HG03571 (cell line): Measurements from ENCODE around the gene CD24.
"Not testable (repeated sequence)": the region's sequence is repeated elsewhere in the genome, so short reads cannot be mapped to it uniquely, and the experiment has no call there.

Source experiments
- ATAC-seq: cut with Tn5 transposase; IDR thresholded peaks from one replicate; pipeline ENCODE4 v1.9.1; 2021; ENCODE audit not compliant: unreplicated experiment

CD24 gene

DNA sequence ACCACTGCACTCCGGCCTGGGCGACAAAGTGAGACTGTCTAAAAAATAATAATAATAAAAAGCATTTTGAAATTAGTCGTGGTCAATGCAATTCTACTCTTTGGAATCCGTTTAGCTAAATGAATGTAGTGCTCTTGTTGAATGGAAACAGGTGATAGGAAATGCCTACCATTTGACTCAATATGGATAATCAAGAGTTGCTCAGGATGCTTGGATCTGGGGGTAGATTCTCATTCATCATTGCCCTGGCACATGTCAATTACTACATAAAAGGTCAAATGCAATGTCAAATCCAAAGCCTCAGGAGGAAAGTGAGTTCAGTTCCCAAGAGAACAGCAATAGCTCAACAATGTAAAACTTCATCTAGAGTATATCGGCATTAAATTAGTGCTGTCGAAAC, 3.8 kb downstream of the CD24 start:
- not testable (repeated sequence) for ATAC-seq

DNA sequence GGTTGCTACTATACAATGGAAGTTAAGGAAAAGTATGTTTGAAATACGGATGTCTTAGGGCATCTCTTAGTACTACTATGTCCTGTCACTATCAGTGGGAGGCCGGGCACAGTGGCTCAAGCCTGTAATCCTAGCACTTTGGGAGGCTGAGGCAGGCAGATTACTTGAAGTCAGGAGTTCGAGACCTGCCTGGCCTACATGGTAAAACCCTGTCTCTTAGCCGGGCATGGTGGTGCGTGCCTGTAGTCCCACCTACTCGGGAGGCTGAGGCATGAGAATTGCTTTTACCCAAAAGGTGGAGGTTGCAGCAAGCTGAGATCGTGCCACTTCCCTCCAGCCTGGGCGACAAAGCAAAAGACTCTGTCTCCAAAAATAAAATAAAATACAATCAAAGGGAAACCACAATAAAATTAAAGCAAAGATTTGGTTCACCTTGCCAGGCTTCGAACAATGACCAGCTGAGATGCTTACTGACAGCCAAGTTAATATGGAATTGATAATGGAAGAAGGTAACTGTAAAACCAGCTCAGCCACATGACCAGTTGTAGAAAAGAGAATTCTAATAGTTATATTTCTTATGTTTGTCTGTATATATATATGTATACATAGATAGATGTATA, 6.5 kb downstream of the CD24 start:
- ATAC-seq: no peak

GRCh38 chr6:106966671-106967640, 7.6 kb downstream of the CD24 start:
- ATAC-seq: no peak

- no peak for ATAC-seq
Observed at GRCh38 chr6:106966229-106966628, 8.3 kb downstream of the CD24 start.

DNA sequence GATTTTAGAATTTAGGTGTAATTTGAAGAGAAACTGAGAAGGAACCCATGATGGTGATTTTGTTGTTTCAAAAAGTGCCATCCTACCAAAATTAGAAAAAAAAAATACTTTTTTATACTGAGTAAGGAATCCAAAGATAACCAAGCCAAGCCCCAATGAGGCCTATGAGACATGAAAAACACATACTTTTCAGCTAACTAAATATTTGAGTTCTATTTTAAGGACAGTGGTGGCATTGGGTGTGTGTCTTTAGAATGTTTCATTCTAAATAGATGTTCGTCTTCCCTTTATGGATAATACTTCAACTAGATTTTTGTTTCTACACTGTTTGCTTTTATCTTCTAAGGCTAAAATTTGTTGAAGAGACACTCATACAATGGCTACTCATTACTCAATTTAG, 9.6 kb downstream of the CD24 start:
- ATAC-seq: no peak

- no peak for ATAC-seq
Observed at GRCh38 chr6:106964099-106964498, 10.4 kb downstream of the CD24 start.

DNA sequence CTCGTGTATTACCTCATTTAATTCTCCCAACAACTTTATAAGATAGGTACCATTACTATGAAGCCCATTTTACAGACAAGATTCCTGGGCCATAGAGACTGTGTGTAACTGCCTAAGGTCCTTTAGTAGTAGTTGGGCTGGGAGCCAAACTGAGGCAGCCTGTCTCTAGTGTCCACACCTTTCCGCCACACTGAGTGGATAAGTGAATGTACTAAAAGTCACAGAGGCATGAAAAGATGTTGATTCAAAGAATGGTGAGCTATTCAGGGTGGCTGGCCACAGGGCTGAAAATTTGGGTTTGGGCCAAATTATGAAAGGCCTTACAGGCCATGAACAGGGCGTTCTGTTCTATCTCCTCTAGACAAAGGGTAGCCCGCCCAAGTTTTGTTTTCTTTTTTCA, 11.0 kb downstream of the CD24 start:
- no peak for ATAC-seq

DNA sequence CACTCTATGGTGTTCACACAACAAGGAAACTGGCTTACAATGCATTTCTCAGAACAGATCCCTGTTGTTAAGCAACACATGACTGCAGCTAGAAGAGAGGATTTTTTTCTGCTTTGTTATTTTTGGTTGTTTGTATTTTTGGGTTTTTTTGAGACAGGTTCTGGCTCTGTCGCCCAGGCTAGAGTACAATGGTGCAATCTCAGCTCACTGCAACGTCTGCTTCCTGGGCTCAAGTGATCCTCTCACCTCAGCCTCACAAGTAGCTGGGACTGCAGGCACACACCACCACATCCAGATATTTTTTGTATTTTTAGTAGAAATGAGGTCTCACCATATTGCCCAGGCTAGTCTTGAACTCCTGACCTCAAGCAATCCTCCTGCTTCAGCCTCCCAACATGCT, 12.7 kb downstream of the CD24 start:
- ATAC-seq: no peak

DNA sequence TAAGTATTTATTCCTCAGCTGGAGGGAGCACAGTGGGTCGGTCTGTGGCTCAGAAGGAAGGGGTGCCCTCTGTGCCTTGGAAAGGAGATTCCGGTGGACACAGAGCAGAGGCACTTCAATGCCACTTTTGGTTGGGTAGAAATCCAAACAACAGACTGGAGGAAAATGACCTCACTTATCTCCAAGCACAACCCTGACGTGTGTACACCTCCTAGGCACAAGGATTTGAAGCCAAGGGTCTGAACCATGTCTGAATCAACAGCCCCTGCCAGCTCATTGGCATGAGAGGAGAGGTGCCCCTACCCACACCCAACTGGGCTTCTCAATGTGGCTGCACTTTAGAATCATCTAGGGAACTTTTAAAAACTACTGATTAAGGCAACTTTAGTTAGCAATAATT, 13.4 kb downstream of the CD24 start:
- no peak for ATAC-seq

GRCh38 chr6:106959985-106960384, 14.5 kb downstream of the CD24 start:
- no peak for ATAC-seq

DNA sequence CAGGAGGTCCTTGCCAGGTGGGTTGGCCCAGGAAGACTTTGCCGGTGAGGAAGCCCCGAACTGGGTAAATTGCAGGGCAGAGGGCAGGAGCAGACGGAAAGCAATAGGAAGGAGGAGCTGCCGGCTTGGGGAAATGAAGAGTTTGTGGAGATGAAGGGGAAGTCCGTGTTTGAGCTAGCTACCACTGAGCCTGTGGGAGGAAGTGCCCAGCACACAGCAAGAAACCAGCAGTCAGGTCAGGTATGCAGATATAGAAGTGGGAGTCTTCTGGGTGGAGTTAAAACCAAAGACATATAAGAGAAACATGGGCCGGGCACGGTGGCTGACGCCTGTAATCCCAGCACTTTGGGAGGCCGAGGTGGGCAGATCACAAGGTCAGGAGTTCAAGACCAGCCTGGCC, 34.7 kb downstream of the CD24 start:
- ATAC-seq: no peak

DNA sequence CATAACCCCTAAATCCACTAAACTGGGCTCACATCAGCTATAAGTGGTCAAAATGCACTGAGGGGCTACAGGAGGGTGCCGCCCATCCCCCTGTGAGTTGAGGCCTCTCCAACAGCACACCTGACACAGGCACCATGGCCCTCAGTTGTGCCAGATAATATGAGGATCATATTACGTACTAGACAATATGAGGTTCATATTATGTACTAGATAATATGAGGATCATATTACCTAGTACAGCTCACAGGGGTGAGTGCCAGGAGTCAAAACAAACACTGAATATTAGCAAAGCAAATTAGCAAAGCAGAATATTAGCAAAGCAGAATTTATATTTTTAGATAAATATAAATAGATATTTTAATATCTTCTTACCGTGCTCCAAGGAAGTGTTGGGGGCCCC, 35.3 kb downstream of the CD24 start:
- ATAC-seq: no peak

- ATAC-seq: no peak
Observed at GRCh38 chr6:106927531-106928398, 46.8 kb downstream of the CD24 start.

DNA sequence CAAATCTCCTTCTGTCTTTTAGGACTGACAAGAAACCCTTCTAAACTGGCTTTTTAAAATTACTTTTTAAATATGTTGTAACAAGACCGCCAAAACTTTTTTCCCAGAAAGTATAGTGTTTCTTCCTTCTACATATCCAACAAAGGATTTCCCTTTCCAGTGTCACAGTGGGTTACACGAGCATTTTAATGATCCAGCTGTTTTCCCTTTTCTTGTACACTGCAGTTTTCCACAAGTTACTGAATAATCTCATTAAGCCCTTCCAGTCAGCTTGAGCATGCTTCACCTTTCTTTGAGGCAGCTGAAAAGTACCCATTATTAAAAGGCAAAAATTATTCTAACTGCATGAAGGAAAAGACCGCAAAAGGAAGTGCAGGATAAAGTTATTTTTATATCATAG, 48.6 kb downstream of the CD24 start:
- no peak for ATAC-seq

DNA sequence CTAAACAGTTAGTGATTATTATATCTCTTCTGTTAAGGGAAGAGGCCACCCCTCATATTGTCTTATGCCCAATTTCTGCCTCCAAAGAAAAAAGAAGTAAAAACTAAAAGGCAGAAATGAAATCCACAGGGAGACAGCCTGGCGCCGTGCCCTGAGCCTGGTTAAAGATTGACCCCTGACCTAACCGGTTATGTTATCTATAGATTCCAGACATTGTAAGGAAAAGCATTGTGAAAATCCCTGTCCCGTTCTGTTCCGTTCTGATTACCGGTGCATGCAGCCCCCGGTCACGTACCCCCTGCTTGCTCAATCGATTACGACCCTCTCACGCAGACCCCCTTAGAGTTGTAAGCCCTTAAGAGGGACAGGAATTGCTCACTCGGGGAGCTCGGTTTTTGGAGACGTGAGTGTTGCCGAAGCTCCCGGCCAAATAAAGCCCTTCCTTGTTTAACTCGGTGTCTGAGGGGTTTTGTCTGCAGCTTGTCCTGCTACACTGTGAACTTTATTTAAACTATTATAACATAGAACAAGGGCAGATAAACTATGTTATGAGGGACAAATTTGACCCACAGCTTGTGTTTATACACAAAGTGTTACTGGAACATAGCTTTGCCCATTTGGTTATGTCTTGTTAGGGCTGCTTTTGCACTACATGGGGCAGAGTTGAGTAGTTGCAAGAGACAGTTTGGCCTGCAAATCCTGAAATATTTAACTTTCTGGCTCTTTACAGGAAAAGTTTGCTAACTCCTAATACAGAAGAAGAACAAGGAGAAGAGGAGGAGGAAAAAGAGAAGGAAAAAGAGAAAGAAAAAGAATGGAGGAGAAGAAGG, 49.6 kb downstream of the CD24 start:
- ATAC-seq: no peak

GRCh38 chr6:106922626-106923025, 51.9 kb downstream of the CD24 start:
- no peak for ATAC-seq
